Chondrocyte (in vitro differentiated cells): Measurements from ENCODE around the gene EYA4. TPM values are rescaled to one million over a fixed set of nuclear protein-coding genes. Genes with fewer than 3 reads are reported as not detected.

ENCODE experiments used
- DNase-seq: peaks from one replicate; pipeline ENCODE4 v3.0.0; 2021; ENCODE audit warnings: mixed read lengths, low spot score
- H3K27ac Mint-ChIP-seq: one replicate; pipeline ENCODE4 v1.8.0; 2021; ENCODE audit warnings: mild to moderate bottlenecking, moderate library complexity, mixed read lengths; ENCODE audit not compliant: unreplicated experiment
- H3K27me3 Mint-ChIP-seq: 2 replicates; pipeline ENCODE4 v1.8.0; 2021; ENCODE audit warnings: low read depth, mixed read lengths
- H3K36me3 Mint-ChIP-seq: 2 replicates; pipeline ENCODE4 v1.8.0; 2021; ENCODE audit warnings: low read depth, mixed read lengths
- H3K4me1 Mint-ChIP-seq: 2 replicates; pipeline ENCODE4 v1.8.0; 2021; ENCODE audit warnings: low read depth, mild to moderate bottlenecking, mixed read lengths
- H3K4me3 Mint-ChIP-seq: one replicate; pipeline ENCODE4 v1.8.0; 2021; ENCODE audit warnings: mild to moderate bottlenecking, moderate library complexity, mixed read lengths; ENCODE audit not compliant: unreplicated experiment
- H3K9me3 Mint-ChIP-seq: 2 replicates; pipeline ENCODE4 v1.8.0; 2021; ENCODE audit warnings: low read depth, mixed read lengths
- CTCF ChIP-seq: fragments of 200-600 bp; sonication (generic); IDR thresholded peaks from 2 replicates; pipeline ENCODE4 v1.5.0; 2021; ENCODE audit warnings: antibody characterized with exemption, mild to moderate bottlenecking, moderate library complexity
- total RNA-seq: library from RNA; stranded (reverse); gene quantifications from 3 replicates; pipeline ENCODE4 v1.2.1, GENCODE V29; 2021

EYA4 gene
- total RNA-seq, 1 donor from 2014 or later: 7.9 TPM

DNA sequence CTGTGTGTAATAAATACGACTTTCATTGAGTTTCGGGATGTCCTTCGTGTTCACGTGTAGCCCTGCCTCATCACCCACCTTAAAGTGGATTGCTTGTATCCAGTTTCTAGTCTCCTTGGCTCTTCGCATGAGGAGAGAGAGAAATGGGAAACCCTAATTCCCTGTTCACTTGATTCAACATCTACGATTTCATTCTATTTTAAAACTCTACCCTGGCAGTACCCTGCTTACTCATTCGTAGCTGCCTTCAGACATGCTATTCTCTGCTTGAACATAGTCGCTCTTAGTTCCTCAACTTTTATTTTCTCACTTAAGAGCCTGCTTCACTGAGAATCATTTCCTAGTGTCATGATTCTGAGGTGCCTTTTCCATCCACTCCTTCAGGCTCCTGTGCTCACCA, 163.6 kb downstream of the EYA4 start:
- H3K27ac Mint-ChIP-seq: peak overlapping the region; percentile 52

GRCh38 chr6:133407320-133408100, 166.4 kb downstream of the EYA4 start:
- Mint-ChIP-seq H3K9me3 (no peaks in the 10 kb centered on the region), H3K4me3 (no peak overlapping the region), H3K27ac (peak overlapping the region; percentile 61), H3K4me1 (peaks cover 35% of the 10 kb centered on the region), H3K27me3 (no peaks in the 10 kb centered on the region), H3K36me3 (no peaks in the 10 kb centered on the region)
- DNase-seq: no peak
- TF ChIP-seq CTCF: no peak

More for the DNA sequence above, 163.6 kb downstream of the EYA4 start:
- Mint-ChIP-seq H3K4me3 (no peak overlapping the region), H3K36me3 (no peaks in the 10 kb centered on the region), H3K9me3 (peaks cover 3% of the 10 kb centered on the region), H3K4me1 (peaks cover 42% of the 10 kb centered on the region), H3K27me3 (no peaks in the 10 kb centered on the region)
- TF ChIP-seq CTCF: no peak
- no peak for DNase-seq

DNA sequence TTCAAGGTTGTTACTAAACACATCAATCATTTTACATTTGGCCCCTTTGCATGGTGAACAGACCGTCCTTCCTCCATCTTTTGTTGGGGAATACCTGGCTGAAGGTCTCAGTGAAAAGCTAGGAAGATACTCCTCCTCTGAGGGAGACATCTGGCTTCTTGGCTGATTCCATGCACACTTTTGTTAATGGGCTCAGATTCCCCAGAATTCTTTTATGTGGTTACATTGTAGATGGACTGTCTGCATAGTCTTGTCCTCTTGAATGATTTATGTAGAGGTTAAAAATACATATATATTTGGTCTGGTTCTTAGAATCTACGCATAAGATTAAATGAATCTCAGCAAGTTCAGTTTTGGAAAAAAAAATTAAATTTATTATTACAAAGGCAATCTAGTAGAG, 167.0 kb downstream of the EYA4 start:
- H3K9me3 Mint-ChIP-seq: no peaks in the 10 kb centered on the region
- DNase-seq: no peak
- H3K4me1 Mint-ChIP-seq: peaks cover 29% of the 10 kb centered on the region
- H3K27ac Mint-ChIP-seq: peak overlapping the region; percentile 61
- no peaks in the 10 kb centered on the region for H3K27me3 Mint-ChIP-seq
- H3K36me3 Mint-ChIP-seq: no peaks in the 10 kb centered on the region
- H3K4me3 Mint-ChIP-seq: no peak overlapping the region
- TF ChIP-seq CTCF: no peak

- H3K36me3 Mint-ChIP-seq: no peaks in the 10 kb centered on the region
- H3K4me1 Mint-ChIP-seq: peaks cover 27% of the 10 kb centered on the region
- H3K4me3 Mint-ChIP-seq: no peak overlapping the region
- DNase-seq: no peak
- no peak overlapping the region for H3K27ac Mint-ChIP-seq
- no peak for TF ChIP-seq CTCF
- no peaks in the 10 kb centered on the region for H3K9me3 Mint-ChIP-seq
- H3K27me3 Mint-ChIP-seq: no peaks in the 10 kb centered on the region
These were observed 167.4 kb downstream of the EYA4 start for GRCh38 chr6:133408543-133408942.

DNA sequence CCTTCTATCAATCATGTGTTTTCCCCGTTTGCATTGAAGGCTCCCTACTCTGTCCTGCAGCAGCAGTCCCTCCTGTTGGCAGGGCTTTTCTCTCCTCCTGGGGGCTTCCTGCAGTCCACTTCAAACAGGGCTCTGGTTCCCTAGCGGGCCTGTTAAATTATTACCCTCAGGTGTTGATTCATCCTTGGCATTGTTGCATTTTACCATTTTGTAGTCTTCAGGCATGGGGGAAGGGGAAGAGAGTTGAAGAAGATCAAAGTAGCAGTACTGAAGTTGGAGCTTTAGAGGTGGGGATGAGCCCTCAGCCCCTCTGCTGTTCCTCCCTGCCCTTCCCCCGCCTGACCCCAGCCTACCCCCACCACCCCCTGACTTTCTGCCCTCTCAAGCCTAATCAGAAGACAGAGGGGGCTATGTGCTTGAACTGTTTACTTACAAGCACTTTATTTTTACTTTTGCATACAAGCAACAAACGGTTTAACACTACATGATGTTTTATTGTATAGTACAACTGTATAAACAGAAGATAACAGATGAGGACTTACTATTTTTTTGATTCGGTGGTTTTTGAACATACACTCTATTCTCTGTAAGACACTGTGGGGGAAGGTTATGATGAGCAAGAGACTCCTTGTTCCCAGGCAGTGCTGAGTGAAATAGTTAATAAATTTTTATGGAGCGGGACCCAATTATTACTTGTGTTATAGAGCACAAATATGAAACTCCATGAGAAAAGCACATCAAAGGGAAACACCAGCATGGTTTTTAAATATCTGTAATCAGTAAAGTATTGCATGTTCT, 169.7 kb downstream of the EYA4 start:
- Mint-ChIP-seq H3K4me1 (peaks cover 18% of the 10 kb centered on the region), H3K4me3 (no peak overlapping the region), H3K27me3 (no peaks in the 10 kb centered on the region), H3K27ac (no peak overlapping the region), H3K36me3 (no peaks in the 10 kb centered on the region), H3K9me3 (no peaks in the 10 kb centered on the region)
- no peak for DNase-seq
- no peak for TF ChIP-seq CTCF
